ENCODE measurements around the gene OR2Y1.

DNA sequence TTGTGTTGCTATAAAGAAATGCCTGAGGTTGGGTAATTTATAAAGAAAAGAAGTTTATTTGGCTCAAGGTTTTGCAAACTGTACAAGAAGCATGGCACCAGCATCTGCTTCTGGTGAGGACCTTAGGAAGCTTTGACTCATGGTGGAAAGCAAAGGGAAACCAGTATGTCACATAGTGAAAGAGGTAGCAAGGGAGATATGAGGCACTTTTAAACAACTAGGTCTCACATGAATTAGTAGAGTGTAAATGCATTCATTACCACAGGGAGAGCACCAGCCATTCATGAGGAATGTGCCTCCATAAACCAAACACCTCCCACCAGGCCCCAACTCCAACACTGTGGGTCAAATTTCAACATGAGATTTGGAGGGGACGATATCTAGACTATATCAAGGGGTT is 40.8 kb downstream of the OR2Y1 start:
- TF ChIP-seq, protein P1, sequence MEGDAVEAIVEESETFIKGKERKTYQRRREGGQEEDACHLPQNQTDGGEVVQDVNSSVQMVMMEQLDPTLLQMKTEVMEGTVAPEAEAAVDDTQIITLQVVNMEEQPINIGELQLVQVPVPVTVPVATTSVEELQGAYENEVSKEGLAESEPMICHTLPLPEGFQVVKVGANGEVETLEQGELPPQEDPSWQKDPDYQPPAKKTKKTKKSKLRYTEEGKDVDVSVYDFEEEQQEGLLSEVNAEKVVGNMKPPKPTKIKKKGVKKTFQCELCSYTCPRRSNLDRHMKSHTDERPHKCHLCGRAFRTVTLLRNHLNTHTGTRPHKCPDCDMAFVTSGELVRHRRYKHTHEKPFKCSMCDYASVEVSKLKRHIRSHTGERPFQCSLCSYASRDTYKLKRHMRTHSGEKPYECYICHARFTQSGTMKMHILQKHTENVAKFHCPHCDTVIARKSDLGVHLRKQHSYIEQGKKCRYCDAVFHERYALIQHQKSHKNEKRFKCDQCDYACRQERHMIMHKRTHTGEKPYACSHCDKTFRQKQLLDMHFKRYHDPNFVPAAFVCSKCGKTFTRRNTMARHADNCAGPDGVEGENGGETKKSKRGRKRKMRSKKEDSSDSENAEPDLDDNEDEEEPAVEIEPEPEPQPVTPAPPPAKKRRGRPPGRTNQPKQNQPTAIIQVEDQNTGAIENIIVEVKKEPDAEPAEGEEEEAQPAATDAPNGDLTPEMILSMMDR (IDR thresholded peaks at IDR 0.05; ENCODE audit: borderline replicate concordance, extremely low read depth, low read length, poor library complexity, severe bottlenecking): no peak
- no peak for TF ChIP-seq EZH2 (IDR thresholded peaks at IDR 0.05; ENCODE audit: borderline replicate concordance, low read depth, low read length, severe bottlenecking)
